ENCODE data around the gene AIF1.

AIF1 gene

DNA sequence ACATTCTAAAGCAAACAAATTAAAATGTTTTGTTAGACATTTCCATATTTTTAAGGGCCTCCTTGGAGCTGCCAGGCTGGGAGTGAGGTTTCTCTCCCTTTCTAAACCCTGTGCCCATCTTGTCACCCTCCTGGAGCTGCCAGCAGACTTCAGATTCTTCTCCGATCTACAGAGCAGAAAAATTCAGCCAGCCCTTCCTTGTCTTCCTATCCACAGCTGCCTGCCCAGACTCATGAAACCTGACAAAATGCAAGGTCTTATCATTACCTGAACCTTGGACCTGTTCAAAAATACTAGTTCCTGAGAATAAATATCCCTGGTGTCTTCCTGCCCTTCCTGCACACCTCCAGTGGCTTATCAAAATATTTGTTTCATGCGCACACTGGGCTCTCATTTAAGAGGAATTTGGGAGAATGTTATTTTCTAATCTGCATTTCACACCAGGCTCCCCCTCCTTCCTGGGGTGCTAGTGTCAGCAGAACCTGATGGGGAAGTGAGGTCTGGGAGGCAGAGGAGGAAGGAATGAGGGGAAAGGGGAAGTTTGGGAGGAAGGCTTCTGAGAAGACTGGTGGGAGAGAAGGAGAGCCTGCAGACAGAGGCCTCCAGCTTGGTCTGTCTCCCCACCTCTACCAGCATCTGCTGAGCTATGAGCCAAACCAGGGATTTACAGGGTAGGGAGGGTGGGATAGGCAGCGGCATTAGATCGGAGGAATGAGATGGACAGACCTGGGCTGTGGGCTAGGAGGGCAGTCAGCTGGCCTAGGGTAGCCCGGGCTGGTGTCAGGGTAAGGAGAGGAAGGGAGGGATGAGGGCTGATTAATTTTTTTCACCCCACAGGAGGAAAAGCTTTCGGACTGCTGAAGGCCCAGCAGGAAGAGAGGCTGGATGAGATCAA, at the start of gene AIF1:
TSS of gene AIF1 (plus strand) at position 551 of the 895 bp plus-strand sequence. CDS start at position 647, 96 bp downstream.
- no peak for DNase-seq (ENCODE audit: low spot score)

DNA sequence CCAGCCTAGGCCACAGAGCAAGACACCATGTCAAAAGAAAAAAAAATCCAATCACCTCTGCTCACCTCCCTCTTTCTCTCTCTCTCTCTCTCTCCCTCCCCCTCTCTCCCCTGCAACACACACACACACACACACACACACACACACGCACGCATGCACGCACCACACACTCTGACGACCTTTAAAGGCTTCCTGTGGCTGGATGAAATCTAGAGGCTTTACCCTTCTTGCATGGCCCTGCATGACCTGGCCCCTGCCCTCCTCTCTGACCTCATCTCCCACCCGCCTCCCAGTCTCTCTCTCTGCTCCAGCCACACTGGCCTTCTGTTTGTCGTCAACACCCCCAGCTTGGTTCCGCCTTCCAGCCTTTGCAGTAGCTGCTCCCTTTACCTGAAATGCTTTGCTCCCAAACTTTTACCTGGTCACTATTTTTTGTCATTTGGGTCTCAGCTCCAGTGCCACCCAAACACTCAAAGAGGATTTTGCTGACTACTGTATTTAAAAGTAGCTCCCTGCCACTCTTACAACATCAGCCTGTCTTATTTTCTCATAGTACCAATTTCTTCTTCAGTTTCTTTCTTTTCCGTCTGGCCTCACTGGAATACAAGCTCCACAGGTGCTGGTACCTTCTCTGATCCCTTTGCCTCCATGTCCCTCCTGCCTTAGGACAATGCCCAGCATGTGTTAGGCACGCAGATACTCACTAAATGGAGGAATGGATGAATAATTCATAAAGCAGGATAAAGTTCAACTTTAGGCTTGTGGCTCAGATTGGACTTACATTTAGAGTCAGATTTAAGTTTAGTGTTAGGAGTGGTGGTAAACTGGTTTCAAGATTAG, 47.3 kb upstream of the AIF1 start:
- no peak for DNase-seq (ENCODE audit: low spot score)

DNA sequence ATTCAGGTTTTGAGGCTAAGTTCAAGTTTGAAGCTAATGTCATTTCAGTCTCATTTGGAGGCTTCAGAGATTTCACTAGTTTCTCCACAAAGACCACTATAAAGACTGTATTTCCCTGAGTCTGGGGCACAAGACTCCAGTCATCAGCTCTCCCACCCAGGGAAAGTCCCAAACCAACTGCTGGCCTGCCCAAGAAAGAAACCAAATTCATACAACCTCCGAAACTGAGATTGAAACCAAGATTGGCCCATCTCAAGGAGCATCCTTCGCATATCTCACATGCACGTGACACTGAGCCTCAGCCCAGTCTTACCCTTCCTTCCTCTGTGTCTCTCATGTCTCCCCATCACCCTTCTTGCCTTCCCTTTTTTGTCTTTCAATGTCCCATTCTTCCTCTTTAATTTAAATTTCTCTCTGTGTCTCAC, 46.5 kb upstream of the AIF1 start:
- DNase-seq (ENCODE audit: low spot score) = no peak

DNA sequence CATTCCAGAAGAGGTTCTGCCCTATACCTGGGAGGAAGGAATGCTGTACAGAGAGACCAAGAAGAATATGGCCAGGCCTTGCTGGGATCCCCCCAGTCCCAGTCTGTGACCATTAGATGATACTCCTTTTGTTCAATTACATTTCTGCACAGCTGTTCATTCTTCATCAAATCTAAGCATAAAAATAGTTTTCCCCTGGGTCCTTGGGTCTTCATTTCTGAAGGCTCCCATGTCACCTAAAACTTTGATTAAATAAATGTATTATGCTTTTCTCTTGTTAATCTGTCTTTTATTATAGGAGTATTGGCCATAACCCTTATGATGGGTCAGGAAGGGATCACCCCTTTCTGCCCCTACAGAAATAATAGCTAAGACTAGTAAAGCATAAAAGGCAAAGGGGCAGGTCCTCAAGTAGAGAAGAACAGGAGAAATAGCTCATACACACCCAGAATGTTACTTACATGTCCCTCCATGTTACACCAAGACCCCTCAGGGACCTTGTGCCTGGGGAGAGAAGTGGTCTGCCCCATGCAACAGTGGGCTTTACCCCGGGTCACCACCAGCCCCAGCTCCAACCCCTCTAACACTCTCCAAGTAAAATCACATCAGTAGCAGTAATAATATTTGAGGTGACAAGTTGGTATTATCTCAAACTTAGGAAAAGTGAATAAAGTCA, 45.0 kb upstream of the AIF1 start:
- DNase-seq (ENCODE audit: low spot score) = no peak

DNA sequence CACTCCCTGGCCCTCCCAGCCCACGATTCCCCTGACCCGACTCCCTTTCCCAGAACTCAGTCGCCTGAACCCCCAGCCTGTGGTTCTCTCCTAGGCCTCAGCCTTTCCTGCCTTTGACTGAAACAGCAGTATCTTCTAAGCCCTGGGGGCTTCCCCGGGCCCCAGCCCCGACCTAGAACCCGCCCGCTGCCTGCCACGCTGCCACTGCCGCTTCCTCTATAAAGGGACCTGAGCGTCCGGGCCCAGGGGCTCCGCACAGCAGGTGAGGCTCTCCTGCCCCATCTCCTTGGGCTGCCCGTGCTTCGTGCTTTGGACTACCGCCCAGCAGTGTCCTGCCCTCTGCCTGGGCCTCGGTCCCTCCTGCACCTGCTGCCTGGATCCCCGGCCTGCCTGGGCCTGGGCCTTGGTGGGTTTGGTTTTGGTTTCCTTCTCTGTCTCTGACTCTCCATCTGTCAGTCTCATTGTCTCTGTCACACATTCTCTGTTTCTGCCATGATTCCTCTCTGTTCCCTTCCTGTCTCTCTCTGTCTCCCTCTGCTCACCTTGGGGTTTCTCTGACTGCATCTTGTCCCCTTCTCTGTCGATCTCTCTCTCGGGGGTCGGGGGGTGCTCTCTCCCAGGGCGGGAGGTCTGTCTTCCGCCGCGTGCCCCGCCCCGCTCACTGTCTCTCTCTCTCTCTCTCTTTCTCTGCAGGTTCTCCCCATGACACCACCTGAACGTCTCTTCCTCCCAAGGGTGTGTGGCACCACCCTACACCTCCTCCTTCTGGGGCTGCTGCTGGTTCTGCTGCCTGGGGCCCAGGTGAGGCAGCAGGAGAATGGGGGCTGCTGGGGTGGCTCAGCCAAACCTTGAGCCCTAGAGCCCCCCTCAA, 42.8 kb upstream of the AIF1 start, which contains the start of gene LTA:
TSS of gene LTA (plus strand) at position 249 of the 871 bp plus-strand sequence. CDS start at position 703, 454 bp downstream.
- no peak for DNase-seq (ENCODE audit: low spot score)

DNA sequence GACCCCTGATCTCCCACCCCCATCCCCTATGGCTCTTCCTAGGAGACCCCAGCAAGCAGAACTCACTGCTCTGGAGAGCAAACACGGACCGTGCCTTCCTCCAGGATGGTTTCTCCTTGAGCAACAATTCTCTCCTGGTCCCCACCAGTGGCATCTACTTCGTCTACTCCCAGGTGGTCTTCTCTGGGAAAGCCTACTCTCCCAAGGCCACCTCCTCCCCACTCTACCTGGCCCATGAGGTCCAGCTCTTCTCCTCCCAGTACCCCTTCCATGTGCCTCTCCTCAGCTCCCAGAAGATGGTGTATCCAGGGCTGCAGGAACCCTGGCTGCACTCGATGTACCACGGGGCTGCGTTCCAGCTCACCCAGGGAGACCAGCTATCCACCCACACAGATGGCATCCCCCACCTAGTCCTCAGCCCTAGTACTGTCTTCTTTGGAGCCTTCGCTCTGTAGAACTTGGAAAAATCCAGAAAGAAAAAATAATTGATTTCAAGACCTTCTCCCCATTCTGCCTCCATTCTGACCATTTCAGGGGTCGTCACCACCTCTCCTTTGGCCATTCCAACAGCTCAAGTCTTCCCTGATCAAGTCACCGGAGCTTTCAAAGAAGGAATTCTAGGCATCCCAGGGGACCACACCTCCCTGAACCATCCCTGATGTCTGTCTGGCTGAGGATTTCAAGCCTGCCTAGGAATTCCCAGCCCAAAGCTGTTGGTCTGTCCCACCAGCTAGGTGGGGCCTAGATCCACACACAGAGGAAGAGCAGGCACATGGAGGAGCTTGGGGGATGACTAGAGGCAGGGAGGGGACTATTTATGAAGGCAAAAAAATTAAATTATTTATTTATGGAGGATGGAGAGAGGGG, 41.6 kb upstream of the AIF1 start:
- no peak for DNase-seq (ENCODE audit: low spot score)

DNA sequence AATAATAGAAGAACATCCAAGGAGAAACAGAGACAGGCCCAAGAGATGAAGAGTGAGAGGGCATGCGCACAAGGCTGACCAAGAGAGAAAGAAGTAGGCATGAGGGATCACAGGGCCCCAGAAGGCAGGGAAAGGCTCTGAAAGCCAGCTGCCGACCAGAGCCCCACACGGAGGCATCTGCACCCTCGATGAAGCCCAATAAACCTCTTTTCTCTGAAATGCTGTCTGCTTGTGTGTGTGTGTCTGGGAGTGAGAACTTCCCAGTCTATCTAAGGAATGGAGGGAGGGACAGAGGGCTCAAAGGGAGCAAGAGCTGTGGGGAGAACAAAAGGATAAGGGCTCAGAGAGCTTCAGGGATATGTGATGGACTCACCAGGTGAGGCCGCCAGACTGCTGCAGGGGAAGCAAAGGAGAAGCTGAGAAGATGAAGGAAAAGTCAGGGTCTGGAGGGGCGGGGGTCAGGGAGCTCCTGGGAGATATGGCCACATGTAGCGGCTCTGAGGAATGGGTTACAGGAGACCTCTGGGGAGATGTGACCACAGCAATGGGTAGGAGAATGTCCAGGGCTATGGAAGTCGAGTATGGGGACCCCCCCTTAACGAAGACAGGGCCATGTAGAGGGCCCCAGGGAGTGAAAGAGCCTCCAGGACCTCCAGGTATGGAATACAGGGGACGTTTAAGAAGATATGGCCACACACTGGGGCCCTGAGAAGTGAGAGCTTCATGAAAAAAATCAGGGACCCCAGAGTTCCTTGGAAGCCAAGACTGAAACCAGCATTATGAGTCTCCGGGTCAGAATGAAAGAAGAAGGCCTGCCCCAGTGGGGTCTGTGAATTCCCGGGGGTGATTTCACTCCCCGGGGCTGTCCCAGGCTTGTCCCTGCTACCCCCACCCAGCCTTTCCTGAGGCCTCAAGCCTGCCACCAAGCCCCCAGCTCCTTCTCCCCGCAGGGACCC, 40.6 kb upstream of the AIF1 start:
- no peak for DNase-seq (ENCODE audit: low spot score)

DNA sequence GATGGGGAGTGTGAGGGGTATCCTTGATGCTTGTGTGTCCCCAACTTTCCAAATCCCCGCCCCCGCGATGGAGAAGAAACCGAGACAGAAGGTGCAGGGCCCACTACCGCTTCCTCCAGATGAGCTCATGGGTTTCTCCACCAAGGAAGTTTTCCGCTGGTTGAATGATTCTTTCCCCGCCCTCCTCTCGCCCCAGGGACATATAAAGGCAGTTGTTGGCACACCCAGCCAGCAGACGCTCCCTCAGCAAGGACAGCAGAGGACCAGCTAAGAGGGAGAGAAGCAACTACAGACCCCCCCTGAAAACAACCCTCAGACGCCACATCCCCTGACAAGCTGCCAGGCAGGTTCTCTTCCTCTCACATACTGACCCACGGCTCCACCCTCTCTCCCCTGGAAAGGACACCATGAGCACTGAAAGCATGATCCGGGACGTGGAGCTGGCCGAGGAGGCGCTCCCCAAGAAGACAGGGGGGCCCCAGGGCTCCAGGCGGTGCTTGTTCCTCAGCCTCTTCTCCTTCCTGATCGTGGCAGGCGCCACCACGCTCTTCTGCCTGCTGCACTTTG, 39.6 kb upstream of the AIF1 start, which contains the start of gene TNF:
TSS of gene TNF (plus strand) at position 231 of the 567 bp plus-strand sequence. CDS start at position 408, 177 bp downstream.
- DNase-seq (ENCODE audit: low spot score) = no peak

DNA sequence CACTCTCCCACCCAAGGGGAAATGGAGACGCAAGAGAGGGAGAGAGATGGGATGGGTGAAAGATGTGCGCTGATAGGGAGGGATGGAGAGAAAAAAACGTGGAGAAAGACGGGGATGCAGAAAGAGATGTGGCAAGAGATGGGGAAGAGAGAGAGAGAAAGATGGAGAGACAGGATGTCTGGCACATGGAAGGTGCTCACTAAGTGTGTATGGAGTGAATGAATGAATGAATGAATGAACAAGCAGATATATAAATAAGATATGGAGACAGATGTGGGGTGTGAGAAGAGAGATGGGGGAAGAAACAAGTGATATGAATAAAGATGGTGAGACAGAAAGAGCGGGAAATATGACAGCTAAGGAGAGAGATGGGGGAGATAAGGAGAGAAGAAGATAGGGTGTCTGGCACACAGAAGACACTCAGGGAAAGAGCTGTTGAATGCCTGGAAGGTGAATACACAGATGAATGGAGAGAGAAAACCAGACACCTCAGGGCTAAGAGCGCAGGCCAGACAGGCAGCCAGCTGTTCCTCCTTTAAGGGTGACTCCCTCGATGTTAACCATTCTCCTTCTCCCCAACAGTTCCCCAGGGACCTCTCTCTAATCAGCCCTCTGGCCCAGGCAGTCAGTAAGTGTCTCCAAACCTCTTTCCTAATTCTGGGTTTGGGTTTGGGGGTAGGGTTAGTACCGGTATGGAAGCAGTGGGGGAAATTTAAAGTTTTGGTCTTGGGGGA, 38.9 kb upstream of the AIF1 start:
- DNase-seq (ENCODE audit: low spot score) = no peak

DNA sequence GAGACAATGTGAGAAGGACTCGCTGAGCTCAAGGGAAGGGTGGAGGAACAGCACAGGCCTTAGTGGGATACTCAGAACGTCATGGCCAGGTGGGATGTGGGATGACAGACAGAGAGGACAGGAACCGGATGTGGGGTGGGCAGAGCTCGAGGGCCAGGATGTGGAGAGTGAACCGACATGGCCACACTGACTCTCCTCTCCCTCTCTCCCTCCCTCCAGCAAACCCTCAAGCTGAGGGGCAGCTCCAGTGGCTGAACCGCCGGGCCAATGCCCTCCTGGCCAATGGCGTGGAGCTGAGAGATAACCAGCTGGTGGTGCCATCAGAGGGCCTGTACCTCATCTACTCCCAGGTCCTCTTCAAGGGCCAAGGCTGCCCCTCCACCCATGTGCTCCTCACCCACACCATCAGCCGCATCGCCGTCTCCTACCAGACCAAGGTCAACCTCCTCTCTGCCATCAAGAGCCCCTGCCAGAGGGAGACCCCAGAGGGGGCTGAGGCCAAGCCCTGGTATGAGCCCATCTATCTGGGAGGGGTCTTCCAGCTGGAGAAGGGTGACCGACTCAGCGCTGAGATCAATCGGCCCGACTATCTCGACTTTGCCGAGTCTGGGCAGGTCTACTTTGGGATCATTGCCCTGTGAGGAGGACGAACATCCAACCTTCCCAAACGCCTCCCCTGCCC, 38.0 kb upstream of the AIF1 start:
- DNase-seq (ENCODE audit: low spot score) = no peak

DNA sequence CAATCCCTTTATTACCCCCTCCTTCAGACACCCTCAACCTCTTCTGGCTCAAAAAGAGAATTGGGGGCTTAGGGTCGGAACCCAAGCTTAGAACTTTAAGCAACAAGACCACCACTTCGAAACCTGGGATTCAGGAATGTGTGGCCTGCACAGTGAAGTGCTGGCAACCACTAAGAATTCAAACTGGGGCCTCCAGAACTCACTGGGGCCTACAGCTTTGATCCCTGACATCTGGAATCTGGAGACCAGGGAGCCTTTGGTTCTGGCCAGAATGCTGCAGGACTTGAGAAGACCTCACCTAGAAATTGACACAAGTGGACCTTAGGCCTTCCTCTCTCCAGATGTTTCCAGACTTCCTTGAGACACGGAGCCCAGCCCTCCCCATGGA, 37.5 kb upstream of the AIF1 start:
- no peak for DNase-seq (ENCODE audit: low spot score)

DNA sequence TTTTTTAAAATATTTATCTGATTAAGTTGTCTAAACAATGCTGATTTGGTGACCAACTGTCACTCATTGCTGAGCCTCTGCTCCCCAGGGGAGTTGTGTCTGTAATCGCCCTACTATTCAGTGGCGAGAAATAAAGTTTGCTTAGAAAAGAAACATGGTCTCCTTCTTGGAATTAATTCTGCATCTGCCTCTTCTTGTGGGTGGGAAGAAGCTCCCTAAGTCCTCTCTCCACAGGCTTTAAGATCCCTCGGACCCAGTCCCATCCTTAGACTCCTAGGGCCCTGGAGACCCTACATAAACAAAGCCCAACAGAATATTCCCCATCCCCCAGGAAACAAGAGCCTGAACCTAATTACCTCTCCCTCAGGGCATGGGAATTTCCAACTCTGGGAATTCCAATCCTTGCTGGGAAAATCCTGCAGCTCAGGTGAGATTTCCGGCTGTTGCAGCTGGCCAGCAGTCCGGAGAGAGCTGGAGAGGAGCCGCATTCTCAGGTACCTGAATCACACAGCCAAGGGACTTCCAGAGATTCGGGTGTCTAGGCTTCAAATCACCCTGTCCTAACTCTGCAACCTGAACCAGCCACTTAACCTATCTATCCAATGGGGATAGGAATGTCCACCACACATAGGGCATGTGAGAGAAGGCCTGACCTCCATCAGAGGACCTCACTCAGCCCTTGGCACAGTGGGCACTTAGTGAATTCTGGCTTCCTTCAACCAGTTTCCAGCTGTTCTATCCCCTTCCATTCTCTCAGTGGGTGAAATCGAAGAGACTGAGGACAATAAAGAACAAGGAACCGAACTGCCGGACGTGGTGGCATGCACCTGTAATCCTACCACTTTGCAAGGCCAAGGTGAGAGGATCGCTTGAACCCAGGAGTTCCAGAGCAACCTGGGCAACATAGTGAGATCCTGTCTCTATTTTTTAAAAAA, 36.6 kb upstream of the AIF1 start:
- no peak for DNase-seq (ENCODE audit: low spot score)

DNA sequence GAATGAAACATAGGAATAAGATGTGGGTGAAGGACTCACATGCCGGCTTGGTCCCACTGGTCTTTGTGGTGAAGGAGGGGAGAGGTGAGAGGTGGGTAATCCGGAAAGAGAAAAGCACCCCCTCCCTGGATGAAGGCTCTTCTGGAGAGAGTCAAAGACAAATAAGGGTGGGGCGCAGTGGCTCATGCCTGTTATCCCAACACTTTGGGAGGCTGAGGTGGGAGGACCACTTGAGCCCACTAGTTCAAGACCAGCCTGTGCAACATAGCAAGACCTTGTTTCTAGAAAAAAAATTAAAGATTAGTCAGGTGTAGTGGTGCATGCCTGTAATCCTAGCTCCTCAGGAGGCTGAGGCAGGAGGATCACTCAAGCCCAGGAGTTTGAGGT, 35.9 kb upstream of the AIF1 start:
- DNase-seq (ENCODE audit: low spot score) = no peak

DNA sequence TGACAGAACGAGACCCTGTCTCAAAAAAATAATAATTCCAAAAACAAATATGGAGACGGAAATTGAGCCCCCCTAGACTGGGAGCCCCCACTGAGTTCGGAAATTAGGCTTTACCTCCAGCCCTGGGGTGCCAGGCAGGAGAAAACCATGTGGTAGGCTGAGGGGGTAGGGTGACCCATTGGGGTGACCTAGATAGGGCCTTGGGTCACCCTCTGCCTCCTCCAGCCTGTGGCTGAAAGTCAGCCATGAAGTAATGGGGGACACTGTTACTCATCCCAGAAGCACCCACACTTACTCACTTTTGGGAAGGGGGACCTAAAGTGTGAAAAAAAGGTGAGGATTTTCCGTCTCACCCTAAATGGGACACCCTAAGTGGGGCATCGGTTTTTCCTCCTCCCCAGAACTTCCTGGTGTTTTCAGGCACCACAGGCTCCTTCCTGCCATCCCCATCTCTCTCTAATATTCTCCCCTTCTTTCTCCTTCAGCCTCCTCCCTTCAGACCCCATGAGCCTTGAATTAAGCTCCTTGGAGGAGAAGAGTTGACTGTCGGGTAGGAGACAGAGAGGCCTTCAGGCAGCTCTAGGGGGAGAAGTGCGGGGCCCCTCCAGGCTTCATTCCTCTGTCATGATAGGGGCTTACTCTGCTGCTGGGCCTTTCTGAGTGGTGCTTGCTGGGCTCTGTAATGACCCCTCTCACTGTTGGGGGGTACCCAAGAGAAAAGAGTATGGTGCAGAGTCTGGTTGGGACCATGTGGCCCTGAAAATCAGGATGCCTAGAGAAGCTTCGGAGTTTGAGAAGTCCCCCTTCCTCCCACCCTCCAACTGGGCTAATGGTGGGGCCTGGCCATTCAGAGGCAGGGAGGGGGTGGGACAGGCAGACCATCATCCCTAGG, 35.2 kb upstream of the AIF1 start:
- DNase-seq (ENCODE audit: low spot score) = no peak

DNA sequence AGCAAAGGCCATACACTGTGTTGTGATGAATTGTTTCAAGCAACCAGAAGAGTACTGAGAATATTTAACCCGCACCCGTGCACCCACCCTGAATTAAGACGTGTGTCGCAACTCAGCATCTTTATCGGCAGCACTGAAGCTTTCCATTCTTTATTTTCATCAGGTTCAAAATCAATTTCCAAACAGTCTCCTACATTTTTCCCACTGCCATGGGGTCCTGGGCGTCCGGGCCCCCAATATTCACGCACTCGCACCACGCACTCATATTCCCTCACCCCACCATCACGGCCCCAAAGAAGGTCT, 34.6 kb upstream of the AIF1 start:
- DNase-seq (ENCODE audit: low spot score) = no peak

All from LoVo (cell line).